ENCODE results near the gene CLDN19.

GRCh38 chr1:42690477-42691156 lies 49.4 kb downstream of the CLDN19 start:
- TF ChIP-seq CTCF (IDR thresholded peaks at IDR 0.05) (peak; percentile 28; the same call in 1 of the 2 replicates), SIN3A (IDR thresholded peaks at IDR 0.05; ENCODE audit: borderline replicate concordance, insufficient read depth, low read depth, low read length) (no peak)
